ENCODE results near the gene GPR55.

The GPR55 gene

DNA sequence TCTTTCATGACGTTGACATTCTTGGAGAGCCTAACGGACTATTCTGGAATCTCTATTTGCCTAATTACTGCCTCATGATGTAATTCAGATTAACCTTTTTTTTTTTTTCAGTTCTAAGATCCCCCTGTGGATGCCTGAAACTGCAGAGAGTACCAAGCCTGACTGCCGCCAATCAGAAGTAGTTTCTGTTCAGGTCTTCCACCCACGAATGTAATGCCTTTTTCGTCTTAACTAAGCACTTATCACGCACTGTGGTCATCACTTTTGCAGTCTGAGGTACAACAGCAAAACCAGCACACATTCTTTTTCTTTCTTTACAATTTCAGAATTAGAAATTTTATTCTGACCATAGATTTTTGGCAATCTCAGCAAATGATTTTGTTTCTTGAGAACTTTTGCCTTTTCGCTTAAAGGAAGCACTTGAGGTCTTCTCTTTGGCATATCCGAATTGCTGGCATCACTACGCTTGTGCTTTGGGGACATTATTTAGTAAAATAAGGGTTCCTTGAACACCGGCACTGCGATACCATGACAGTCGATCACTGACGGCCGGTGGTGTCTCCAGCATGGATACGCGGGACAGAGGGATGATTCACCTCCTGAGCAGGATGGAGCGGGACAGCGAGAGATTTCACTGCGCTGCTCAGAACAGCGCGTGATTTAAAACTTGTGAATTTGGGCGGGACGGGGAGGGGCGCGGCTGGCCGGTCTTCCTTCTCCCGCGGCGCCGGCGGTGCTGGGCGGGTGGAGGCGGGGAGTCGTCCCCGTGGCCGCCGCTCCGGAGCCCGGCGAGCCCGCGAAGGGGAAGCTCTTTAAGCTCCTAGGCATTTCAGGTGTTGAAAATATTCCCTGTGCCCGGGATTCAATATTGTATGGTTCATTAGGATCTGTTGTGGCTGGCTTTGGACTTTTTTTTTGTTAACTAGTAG lies 32.0 kb upstream of the GPR55 start:
- Histone ChIP-seq H3K9me3 (ENCODE audit: low read length) (no peaks in the 10 kb centered on the region), H3K79me2 (ENCODE audit: insufficient read depth, low read length) (no peaks in the 10 kb centered on the region), H3K4me3 (ENCODE audit: low read depth, low read length, poor library complexity, severe bottlenecking) (peak overlapping the region; percentile 30), H3K4me1 (ENCODE audit: insufficient read depth, low read length, severe bottlenecking) (peaks cover 7% of the 10 kb centered on the region), H4K20me1 (ENCODE audit: insufficient read depth, low read length) (no peaks in the 10 kb centered on the region), H3K36me3 (ENCODE audit: insufficient read depth, low read length) (no peaks in the 10 kb centered on the region), H3K9me2 (ENCODE audit: low read depth, low read length) (no peaks in the 10 kb centered on the region), H3K27me3 (ENCODE audit: insufficient read depth, low read length) (no peaks in the 10 kb centered on the region), H3K27ac (ENCODE audit: low read depth, low read length, poor library complexity, severe bottlenecking) (no peak overlapping the region), H2AFZ (ENCODE audit: low read length) (no peak overlapping the region), H3K9ac (ENCODE audit: low read length) (no peak overlapping the region), H3F3A (ENCODE audit: insufficient read depth, low read length) (no peaks in the 10 kb centered on the region), H3K4me2 (ENCODE audit: low read length) (peak overlapping the region; percentile 49)
- TF ChIP-seq CTCF (IDR thresholded peaks at IDR 0.05; ENCODE audit: low read length): no peak
- no peak for TF ChIP-seq EZH2 (IDR thresholded peaks at IDR 0.05; ENCODE audit: borderline replicate concordance, low read length)

DNA sequence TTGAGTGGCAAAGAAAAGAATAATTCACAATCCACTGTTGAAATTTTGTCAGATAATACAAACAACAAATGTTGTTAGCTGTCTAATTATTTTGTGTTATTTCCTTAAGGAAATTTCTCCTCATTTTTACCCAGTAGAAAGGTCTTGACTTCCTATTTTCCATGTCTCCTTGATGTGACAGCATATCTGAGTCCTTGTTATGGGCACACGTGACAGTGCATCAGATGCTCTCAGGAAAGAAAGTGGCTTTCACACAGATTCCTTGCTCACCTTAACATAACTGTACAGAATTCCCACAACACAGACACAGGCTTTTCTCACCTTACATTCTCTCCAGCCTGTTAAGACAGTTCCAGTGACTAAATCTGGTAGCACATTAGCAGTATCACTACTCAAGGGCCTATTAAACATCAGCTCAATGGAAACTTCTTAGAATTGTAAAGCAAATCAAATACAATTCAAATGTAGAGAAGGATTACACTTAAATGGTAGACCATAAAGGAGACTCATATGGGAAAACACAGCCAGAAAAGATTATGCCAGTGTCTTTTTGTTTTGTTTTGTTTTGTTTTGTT lies 30.2 kb upstream of the GPR55 start:
- TF ChIP-seq CTCF (IDR thresholded peaks at IDR 0.05; ENCODE audit: low read length): no peak
- no peak for TF ChIP-seq EZH2 (IDR thresholded peaks at IDR 0.05; ENCODE audit: borderline replicate concordance, low read length)
- no peaks in the 10 kb centered on the region for H3K36me3 ChIP-seq (ENCODE audit: insufficient read depth, low read length)
- no peak overlapping the region for H3K27ac ChIP-seq (ENCODE audit: low read depth, low read length, poor library complexity, severe bottlenecking)
- H3K4me3 ChIP-seq (ENCODE audit: low read depth, low read length, poor library complexity, severe bottlenecking): no peak overlapping the region
- no peak overlapping the region for H2AFZ ChIP-seq (ENCODE audit: low read length)
- H3K4me2 ChIP-seq (ENCODE audit: low read length): no peak overlapping the region
- H3K9ac ChIP-seq (ENCODE audit: low read length): no peak overlapping the region
- H3K79me2 ChIP-seq (ENCODE audit: insufficient read depth, low read length): no peaks in the 10 kb centered on the region
- no peaks in the 10 kb centered on the region for H4K20me1 ChIP-seq (ENCODE audit: insufficient read depth, low read length)
- no peaks in the 10 kb centered on the region; the same call in 1 of the 2 replicates for H3K27me3 ChIP-seq (ENCODE audit: insufficient read depth, low read length)
- H3K4me1 ChIP-seq (ENCODE audit: insufficient read depth, low read length, severe bottlenecking): peaks cover 7% of the 10 kb centered on the region
- H3F3A ChIP-seq (ENCODE audit: insufficient read depth, low read length): no peaks in the 10 kb centered on the region
- no peaks in the 10 kb centered on the region for H3K9me2 ChIP-seq (ENCODE audit: low read depth, low read length)
- H3K9me3 ChIP-seq (ENCODE audit: low read length): no peaks in the 10 kb centered on the region

- no peak for TF ChIP-seq CTCF (IDR thresholded peaks at IDR 0.05; ENCODE audit: low read length)
- TF ChIP-seq EZH2 (IDR thresholded peaks at IDR 0.05; ENCODE audit: borderline replicate concordance, low read length): no peak
- H3K79me2 ChIP-seq (ENCODE audit: insufficient read depth, low read length): no peaks in the 10 kb centered on the region
- H3K4me1 ChIP-seq (ENCODE audit: insufficient read depth, low read length, severe bottlenecking): peaks cover 7% of the 10 kb centered on the region
- no peak overlapping the region for H2AFZ ChIP-seq (ENCODE audit: low read length)
- no peaks in the 10 kb centered on the region; the same call in 1 of the 2 replicates for H3K27me3 ChIP-seq (ENCODE audit: insufficient read depth, low read length)
- H3K4me2 ChIP-seq (ENCODE audit: low read length): no peak overlapping the region
- no peaks in the 10 kb centered on the region for H3K9me2 ChIP-seq (ENCODE audit: low read depth, low read length)
- H3F3A ChIP-seq (ENCODE audit: insufficient read depth, low read length): no peaks in the 10 kb centered on the region
- no peaks in the 10 kb centered on the region for H4K20me1 ChIP-seq (ENCODE audit: insufficient read depth, low read length)
- H3K4me3 ChIP-seq (ENCODE audit: low read depth, low read length, poor library complexity, severe bottlenecking): no peak overlapping the region
- H3K36me3 ChIP-seq (ENCODE audit: insufficient read depth, low read length): no peaks in the 10 kb centered on the region
- H3K27ac ChIP-seq (ENCODE audit: low read depth, low read length, poor library complexity, severe bottlenecking): no peak overlapping the region
- no peaks in the 10 kb centered on the region for H3K9me3 ChIP-seq (ENCODE audit: low read length)
- no peak overlapping the region for H3K9ac ChIP-seq (ENCODE audit: low read length)
Measured at GRCh38 chr2:230954746-230955145, 29.7 kb upstream of the GPR55 start.
